GM21723 (cell line): ENCODE measurements around the gene CDKAL1.

Experiments used
- ATAC-seq: cut with Tn5 transposase; IDR thresholded peaks from one replicate; pipeline ENCODE4 v1.9.1; 2021; ENCODE audit warnings: mild to moderate bottlenecking, moderate library complexity; ENCODE audit not compliant: unreplicated experiment

The CDKAL1 gene

GRCh38 chr6:20789162-20789561 is 254.9 kb downstream of the CDKAL1 start:
- no peak for ATAC-seq

- no peak for ATAC-seq
Observed at GRCh38 chr6:20790032-20790791, 256.0 kb downstream of the CDKAL1 start.

GRCh38 chr6:20791074-20791473 is 256.8 kb downstream of the CDKAL1 start:
- no peak for ATAC-seq

- no peak for ATAC-seq
Observed at GRCh38 chr6:20791944-20792343, 257.7 kb downstream of the CDKAL1 start.

GRCh38 chr6:20793174-20793573 is 258.9 kb downstream of the CDKAL1 start:
- ATAC-seq = no peak

GRCh38 chr6:20797597-20797996 is 263.3 kb downstream of the CDKAL1 start:
- ATAC-seq = no peak

GRCh38 chr6:20800229-20800628 is 266.0 kb downstream of the CDKAL1 start:
- no peak for ATAC-seq

- no peak for ATAC-seq
Observed at GRCh38 chr6:20800653-20801052, 266.4 kb downstream of the CDKAL1 start.

- ATAC-seq = no peak
Observed at GRCh38 chr6:20801595-20801994, 267.3 kb downstream of the CDKAL1 start.

GRCh38 chr6:20802596-20802995 is 268.3 kb downstream of the CDKAL1 start:
- no peak for ATAC-seq

- no peak for ATAC-seq
Observed at GRCh38 chr6:20805021-20805420, 270.8 kb downstream of the CDKAL1 start.

GRCh38 chr6:20806669-20807068 is 272.4 kb downstream of the CDKAL1 start:
- no peak for ATAC-seq

GRCh38 chr6:20808439-20808838 is 274.2 kb downstream of the CDKAL1 start:
- no peak for ATAC-seq

GRCh38 chr6:20808924-20809323 is 274.7 kb downstream of the CDKAL1 start:
- no peak for ATAC-seq

- no peak for ATAC-seq
Observed at GRCh38 chr6:20810727-20811108, 276.5 kb downstream of the CDKAL1 start.

GRCh38 chr6:20811109-20811761 is 277.0 kb downstream of the CDKAL1 start:
- ATAC-seq = no peak

- ATAC-seq = no peak
Observed at GRCh38 chr6:20812776-20813175, 278.5 kb downstream of the CDKAL1 start.

GRCh38 chr6:20814494-20814893 is 280.2 kb downstream of the CDKAL1 start:
- no peak for ATAC-seq

- ATAC-seq = no peak
Observed at GRCh38 chr6:20816126-20816525, 281.9 kb downstream of the CDKAL1 start.

GRCh38 chr6:20817806-20818320 is 283.6 kb downstream of the CDKAL1 start:
- ATAC-seq = no peak

GRCh38 chr6:20819774-20820400 is 285.6 kb downstream of the CDKAL1 start:
- no peak for ATAC-seq

GRCh38 chr6:20826378-20826777 is 292.1 kb downstream of the CDKAL1 start:
- no peak for ATAC-seq
